ENCODE data around the gene PHAX.
A peak's percentile ranks its signal among the peaks of the same experiment; 100 is the strongest.
"Not testable (repeated sequence)": the region's sequence is repeated elsewhere in the genome, so short reads cannot be mapped to it uniquely, and the experiment has no call there.

The PHAX gene

GRCh38 chr5:126671681-126672080 is 70.9 kb downstream of the PHAX start:
- 85% methylated on average over 3 of the region's 3 CpGs for WGBS
- H4K8ac ChIP-seq (ENCODE audit: low read length); H3K4me2 ChIP-seq (ENCODE audit: low read length, poor library complexity, severe bottlenecking); H3K4ac ChIP-seq (ENCODE audit: low read depth in 1 of 2, low read length in 2 of 2); H3K9me3 ChIP-seq (ENCODE audit: control insufficient read depth, low read length); H2AK5ac ChIP-seq (ENCODE audit: low read length, severe bottlenecking); H2BK15ac ChIP-seq (ENCODE audit: low read depth, poor library complexity, severe bottlenecking); H3K4me3 ChIP-seq (ENCODE audit: insufficient read depth in 1 of 2, low read depth in 1 of 2, low read length in 2 of 2); H3K36me3 ChIP-seq (ENCODE audit: control insufficient read depth in 1 of 2, insufficient read depth in 2 of 2, low read depth in 1 of 2, low read length in 2 of 2); H3K14ac ChIP-seq (ENCODE audit: low read length in 2 of 2); H2AFZ ChIP-seq (ENCODE audit: low read depth, low read length); H2BK12ac ChIP-seq (ENCODE audit: low read length in 2 of 2); H3K4me1 ChIP-seq (ENCODE audit: control insufficient read depth, insufficient read depth, low read depth, low read length); H3K18ac ChIP-seq (ENCODE audit: low read depth in 1 of 2, low read length in 2 of 2); H3K27me3 ChIP-seq (ENCODE audit: control insufficient read depth in 1 of 2, insufficient read depth in 1 of 2, low read length in 2 of 2); H2BK120ac ChIP-seq (ENCODE audit: low read depth, low read length); H3K27ac ChIP-seq (ENCODE audit: low read length, poor library complexity, severe bottlenecking); H3K79me1 ChIP-seq (replicated peaks; ENCODE audit: low read length, poor library complexity, severe bottlenecking); DNase-seq; H3K9ac ChIP-seq (ENCODE audit: low read length); H2BK5ac ChIP-seq (ENCODE audit: low read depth, low read length, poor library complexity, severe bottlenecking); H4K91ac ChIP-seq (ENCODE audit: low read length); H3K23ac ChIP-seq (ENCODE audit: low read length in 2 of 2): not testable (repeated sequence)

DNA sequence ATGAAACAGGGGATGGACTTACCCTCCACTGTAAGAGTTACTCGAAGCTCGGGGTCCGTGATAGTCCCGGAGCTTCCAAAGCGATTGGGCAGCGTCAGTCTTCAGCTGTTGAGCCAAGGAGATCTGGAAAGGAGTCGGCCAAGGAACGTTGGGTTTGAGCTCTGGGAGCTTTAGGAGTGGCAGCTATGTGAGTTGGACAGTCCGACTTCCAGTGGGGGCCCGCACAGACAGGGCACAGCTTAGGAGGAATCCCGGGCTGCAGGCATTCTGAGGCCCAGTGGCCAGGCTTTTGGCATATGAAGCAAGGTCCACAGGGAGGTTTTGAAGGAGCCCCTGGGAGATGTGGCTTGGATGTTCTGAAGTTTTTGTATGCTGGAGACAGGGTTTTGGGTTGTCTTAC is 72.7 kb downstream of the PHAX start:
- H3K9ac ChIP-seq (ENCODE audit: low read length) = no peak overlapping the region
- H4K8ac ChIP-seq (ENCODE audit: low read length) = no peak overlapping the region
- DNase-seq = no peak
- no peaks in the 10 kb centered on the region for H3K79me1 ChIP-seq (replicated peaks; ENCODE audit: low read length, poor library complexity, severe bottlenecking)
- H3K36me3 ChIP-seq (ENCODE audit: control insufficient read depth in 1 of 2, insufficient read depth in 2 of 2, low read depth in 1 of 2, low read length in 2 of 2) = no peaks in the 10 kb centered on the region
- H3K4ac ChIP-seq (ENCODE audit: low read depth in 1 of 2, low read length in 2 of 2) = no peak overlapping the region
- 81% methylated on average over 11 of the region's 11 CpGs for WGBS
- H3K4me3 ChIP-seq (ENCODE audit: insufficient read depth in 1 of 2, low read depth in 1 of 2, low read length in 2 of 2) = no peak overlapping the region
- H3K14ac ChIP-seq (ENCODE audit: low read length in 2 of 2) = no peak overlapping the region
- H2AFZ ChIP-seq (ENCODE audit: low read depth, low read length) = no peak overlapping the region
- H4K91ac ChIP-seq (ENCODE audit: low read length) = no peak overlapping the region
- H3K9me3 ChIP-seq (ENCODE audit: control insufficient read depth, low read length) = peaks cover 6% of the 10 kb centered on the region
- H2BK120ac ChIP-seq (ENCODE audit: low read depth, low read length) = no peak overlapping the region
- no peak overlapping the region for H3K27ac ChIP-seq (ENCODE audit: low read length, poor library complexity, severe bottlenecking)
- H3K4me1 ChIP-seq (ENCODE audit: control insufficient read depth, insufficient read depth, low read depth, low read length) = no peaks in the 10 kb centered on the region
- H2BK5ac ChIP-seq (ENCODE audit: low read depth, low read length, poor library complexity, severe bottlenecking) = no peak overlapping the region
- H3K27me3 ChIP-seq (ENCODE audit: control insufficient read depth in 1 of 2, insufficient read depth in 1 of 2, low read length in 2 of 2) = peaks cover 0 to under 1% of the 10 kb centered on the region in 2 experiments
- no peak overlapping the region for H2BK12ac ChIP-seq (ENCODE audit: low read length in 2 of 2)
- no peak overlapping the region for H2AK5ac ChIP-seq (ENCODE audit: low read length, severe bottlenecking)
- H3K4me2 ChIP-seq (ENCODE audit: low read length, poor library complexity, severe bottlenecking) = no peak overlapping the region
- H3K23ac ChIP-seq (ENCODE audit: low read length in 2 of 2) = no peak overlapping the region
- H2BK15ac ChIP-seq (ENCODE audit: low read depth, poor library complexity, severe bottlenecking) = no peak overlapping the region
- no peak overlapping the region for H3K18ac ChIP-seq (ENCODE audit: low read depth in 1 of 2, low read length in 2 of 2)

DNA sequence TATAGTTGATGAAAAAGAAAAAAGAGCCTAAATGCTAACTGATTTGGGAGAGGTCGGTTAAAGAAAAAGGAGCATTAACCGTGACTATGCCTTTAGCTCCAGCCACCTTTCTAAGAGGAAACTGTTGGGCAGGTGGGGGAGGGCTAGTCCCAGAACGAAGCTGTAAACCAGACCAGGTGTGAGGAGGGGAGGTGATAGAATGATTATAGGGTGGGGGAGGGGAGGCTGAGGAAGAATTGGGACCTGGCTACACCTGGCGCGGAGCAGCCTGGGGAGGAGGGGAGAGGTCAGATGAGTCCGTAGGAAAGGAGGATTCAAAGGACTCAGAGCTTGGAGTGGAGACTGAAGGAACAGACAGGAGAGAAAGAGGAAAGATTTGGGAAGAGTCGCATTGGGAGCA is 73.4 kb downstream of the PHAX start:
- Histone ChIP-seq H3K4me3 (ENCODE audit: insufficient read depth in 1 of 2, low read depth in 1 of 2, low read length in 2 of 2) (no peak overlapping the region), H3K4ac (ENCODE audit: low read depth in 1 of 2, low read length in 2 of 2) (no peak overlapping the region), H2AFZ (ENCODE audit: low read depth, low read length) (no peak overlapping the region), H3K27ac (ENCODE audit: low read length, poor library complexity, severe bottlenecking) (no peak overlapping the region), H2BK120ac (ENCODE audit: low read depth, low read length) (no peak overlapping the region), H4K8ac (ENCODE audit: low read length) (no peak overlapping the region), H3K4me2 (ENCODE audit: low read length, poor library complexity, severe bottlenecking) (no peak overlapping the region), H2AK5ac (ENCODE audit: low read length, severe bottlenecking) (no peak overlapping the region), H4K91ac (ENCODE audit: low read length) (no peak overlapping the region), H3K36me3 (ENCODE audit: control insufficient read depth in 1 of 2, insufficient read depth in 2 of 2, low read depth in 1 of 2, low read length in 2 of 2) (no peaks in the 10 kb centered on the region), H2BK12ac (ENCODE audit: low read length in 2 of 2) (no peak overlapping the region), H3K79me1 (replicated peaks; ENCODE audit: low read length, poor library complexity, severe bottlenecking) (no peaks in the 10 kb centered on the region), H3K14ac (ENCODE audit: low read length in 2 of 2) (no peak overlapping the region), H3K9me3 (ENCODE audit: control insufficient read depth, low read length) (peaks cover 6% of the 10 kb centered on the region), H3K27me3 (ENCODE audit: control insufficient read depth in 1 of 2, insufficient read depth in 1 of 2, low read length in 2 of 2) (peaks cover 0 to 7% of the 10 kb centered on the region in 2 experiments), H3K4me1 (ENCODE audit: control insufficient read depth, insufficient read depth, low read depth, low read length) (no peaks in the 10 kb centered on the region), H2BK5ac (ENCODE audit: low read depth, low read length, poor library complexity, severe bottlenecking) (no peak overlapping the region), H3K18ac (ENCODE audit: low read depth in 1 of 2, low read length in 2 of 2) (no peak overlapping the region), H3K23ac (ENCODE audit: low read length in 2 of 2) (no peak overlapping the region), H2BK15ac (ENCODE audit: low read depth, poor library complexity, severe bottlenecking) (no peak overlapping the region), H3K9ac (ENCODE audit: low read length) (no peak overlapping the region)
- WGBS = 44% methylated on average over 7 of the region's 7 CpGs
- no peak for DNase-seq

DNA sequence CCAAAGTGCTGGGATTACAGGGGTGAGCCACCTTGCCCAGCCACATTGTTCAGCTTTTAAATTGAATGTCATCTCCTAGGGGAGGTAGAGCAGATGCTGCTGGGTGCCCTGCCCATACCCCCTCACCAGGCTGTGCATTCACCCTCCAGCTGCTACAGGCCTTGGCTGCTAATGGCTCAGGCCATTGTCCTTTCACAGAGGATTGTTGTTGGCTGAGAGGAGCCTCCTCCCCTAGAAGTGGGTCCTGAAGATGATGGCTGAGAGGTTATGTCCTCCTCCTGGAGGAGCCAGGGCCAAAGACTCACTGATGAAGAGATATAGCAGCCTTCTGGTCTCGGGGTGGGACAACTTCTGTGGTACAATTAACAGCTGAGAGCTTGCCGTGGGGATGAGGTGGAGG is 74.6 kb downstream of the PHAX start:
- no peak overlapping the region for H3K18ac ChIP-seq (ENCODE audit: low read depth in 1 of 2, low read length in 2 of 2)
- no peak overlapping the region for H3K23ac ChIP-seq (ENCODE audit: low read length in 2 of 2)
- H3K4me3 ChIP-seq (ENCODE audit: insufficient read depth in 1 of 2, low read depth in 1 of 2, low read length in 2 of 2) = no peak overlapping the region
- H3K4me2 ChIP-seq (ENCODE audit: low read length, poor library complexity, severe bottlenecking) = no peak overlapping the region
- H2BK15ac ChIP-seq (ENCODE audit: low read depth, poor library complexity, severe bottlenecking) = no peak overlapping the region
- no peaks in the 10 kb centered on the region for H3K79me1 ChIP-seq (replicated peaks; ENCODE audit: low read length, poor library complexity, severe bottlenecking)
- no peaks in the 10 kb centered on the region for H3K36me3 ChIP-seq (ENCODE audit: control insufficient read depth in 1 of 2, insufficient read depth in 2 of 2, low read depth in 1 of 2, low read length in 2 of 2)
- no peak overlapping the region for H2AFZ ChIP-seq (ENCODE audit: low read depth, low read length)
- H2BK120ac ChIP-seq (ENCODE audit: low read depth, low read length) = no peak overlapping the region
- no peaks in the 10 kb centered on the region for H3K4me1 ChIP-seq (ENCODE audit: control insufficient read depth, insufficient read depth, low read depth, low read length)
- no peak for DNase-seq
- peak overlapping the region; percentile 48 for H2AK5ac ChIP-seq (ENCODE audit: low read length, severe bottlenecking)
- peaks cover 0 to 8% of the 10 kb centered on the region in 2 experiments for H3K27me3 ChIP-seq (ENCODE audit: control insufficient read depth in 1 of 2, insufficient read depth in 1 of 2, low read length in 2 of 2)
- peak overlapping the region in 1 of 2 experiments; percentile 15 for H3K14ac ChIP-seq (ENCODE audit: low read length in 2 of 2)
- H3K27ac ChIP-seq (ENCODE audit: low read length, poor library complexity, severe bottlenecking) = no peak overlapping the region
- H4K91ac ChIP-seq (ENCODE audit: low read length) = no peak overlapping the region
- H3K9me3 ChIP-seq (ENCODE audit: control insufficient read depth, low read length) = no peaks in the 10 kb centered on the region
- 80% methylated on average over 1 of the region's 2 CpGs for WGBS
- H4K8ac ChIP-seq (ENCODE audit: low read length) = no peak overlapping the region
- H2BK12ac ChIP-seq (ENCODE audit: low read length in 2 of 2) = no peak overlapping the region
- no peak overlapping the region for H2BK5ac ChIP-seq (ENCODE audit: low read depth, low read length, poor library complexity, severe bottlenecking)
- no peak overlapping the region for H3K4ac ChIP-seq (ENCODE audit: low read depth in 1 of 2, low read length in 2 of 2)
- H3K9ac ChIP-seq (ENCODE audit: low read length) = no peak overlapping the region
